HG03565 (cell line): Measurements from ENCODE around the gene CNTNAP2.

ENCODE experiments used
- ATAC-seq: cut with Tn5 transposase; IDR thresholded peaks from one replicate; pipeline ENCODE4 v1.9.1; 2021; ENCODE audit warnings: mild to moderate bottlenecking, moderate library complexity; ENCODE audit not compliant: unreplicated experiment

The CNTNAP2 gene

GRCh38 chr7:147188467-147188866 is 1071.9 kb downstream of the CNTNAP2 start:
- no peak for ATAC-seq

- ATAC-seq = no peak
Measured at GRCh38 chr7:147193476-147193875, 1076.9 kb downstream of the CNTNAP2 start.

- no peak for ATAC-seq
Measured at GRCh38 chr7:147196481-147196880, 1079.9 kb downstream of the CNTNAP2 start.

GRCh38 chr7:147197006-147197405 is 1080.4 kb downstream of the CNTNAP2 start:
- no peak for ATAC-seq

- no peak for ATAC-seq
Measured at GRCh38 chr7:147199868-147200267, 1083.3 kb downstream of the CNTNAP2 start.

- no peak for ATAC-seq
Measured at GRCh38 chr7:147207988-147208387, 1091.4 kb downstream of the CNTNAP2 start.

GRCh38 chr7:147231275-147231674 is 1114.7 kb downstream of the CNTNAP2 start:
- ATAC-seq = no peak

- no peak for ATAC-seq
Measured at GRCh38 chr7:147235645-147236382, 1119.2 kb downstream of the CNTNAP2 start.

- ATAC-seq = no peak
Measured at GRCh38 chr7:147240468-147240867, 1123.9 kb downstream of the CNTNAP2 start.

GRCh38 chr7:147245274-147245673 is 1128.7 kb downstream of the CNTNAP2 start:
- ATAC-seq = no peak

- no peak for ATAC-seq
Measured at GRCh38 chr7:147249956-147250355, 1133.4 kb downstream of the CNTNAP2 start.

GRCh38 chr7:147251751-147252325 is 1135.2 kb downstream of the CNTNAP2 start:
- no peak for ATAC-seq

GRCh38 chr7:147261693-147262092 is 1145.1 kb downstream of the CNTNAP2 start:
- ATAC-seq = no peak

GRCh38 chr7:147265528-147265927 is 1148.9 kb downstream of the CNTNAP2 start:
- no peak for ATAC-seq

GRCh38 chr7:147276106-147276505 is 1159.5 kb downstream of the CNTNAP2 start:
- no peak for ATAC-seq

- ATAC-seq = no peak
Measured at GRCh38 chr7:147276783-147277370, 1160.3 kb downstream of the CNTNAP2 start.

- ATAC-seq = no peak
Measured at GRCh38 chr7:147279514-147279913, 1162.9 kb downstream of the CNTNAP2 start.

- no peak for ATAC-seq
Measured at GRCh38 chr7:147279964-147280374, 1163.4 kb downstream of the CNTNAP2 start.

GRCh38 chr7:147282204-147282603 is 1165.6 kb downstream of the CNTNAP2 start:
- no peak for ATAC-seq

- no peak for ATAC-seq
Measured at GRCh38 chr7:147296201-147296600, 1179.6 kb downstream of the CNTNAP2 start.

- no peak for ATAC-seq
Measured at GRCh38 chr7:147296986-147297385, 1180.4 kb downstream of the CNTNAP2 start.

- ATAC-seq = no peak
Measured at GRCh38 chr7:147298611-147299043, 1182.0 kb downstream of the CNTNAP2 start.
